Astrocyte (in vitro differentiated cells and primary cell): ENCODE results near the gene SLC6A9. TPM values are rescaled to one million over a fixed set of nuclear protein-coding genes. Genes with fewer than 3 reads are reported as not detected.

Source experiments
- DNase-seq: peaks from one replicate; pipeline ENCODE4 v3.0.0-alpha.2; 2010; ENCODE audit warnings: low read depth
- FAIRE-seq: peaks from 2 replicates; lab custom pipeline; 2011; peaks lifted over from hg19 to GRCh38; lab: Jason Lieb, UNC
- H2AFZ ChIP-seq: 2 replicates; pipeline ENCODE4 v1.6.0; 2012; ENCODE audit warnings: low read depth, low read length, inconsistent platforms
- H3K27ac ChIP-seq: 2 replicates; pipeline ENCODE4 v1.5.1; 2011; ENCODE audit warnings: low read depth, low read length, inconsistent platforms
- H3K27me3 ChIP-seq: 2 replicates; pipeline ENCODE4 v1.6.0; 2011; ENCODE audit warnings: low read length, inconsistent platforms; ENCODE audit not compliant: insufficient read depth
- H3K36me3 ChIP-seq: 2 replicates; pipeline ENCODE4 v1.5.1; 2011; ENCODE audit warnings: low read length, inconsistent platforms; ENCODE audit not compliant: insufficient read depth
- H3K4me1 ChIP-seq: 2 replicates; pipeline ENCODE4 v1.5.1; 2011; ENCODE audit warnings: low read length, inconsistent platforms; ENCODE audit not compliant: insufficient read depth
- H3K4me2 ChIP-seq: 2 replicates; pipeline ENCODE4 v1.6.0; 2012; ENCODE audit warnings: low read length, inconsistent platforms
- H3K4me3 ChIP-seq: 2 replicates; pipeline ENCODE4 v1.5.1; 2011; ENCODE audit warnings: low read depth, mild to moderate bottlenecking, low read length, inconsistent platforms; ENCODE audit not compliant: insufficient read depth
- H3K79me2 ChIP-seq: 2 replicates; pipeline ENCODE4 v1.6.0; 2012; ENCODE audit warnings: mild to moderate bottlenecking, low read length, inconsistent platforms; ENCODE audit not compliant: insufficient read depth
- H3K9ac ChIP-seq: 2 replicates; pipeline ENCODE4 v1.6.0; 2012; ENCODE audit warnings: mild to moderate bottlenecking, low read length, inconsistent platforms
- H3K9me3 ChIP-seq: 2 replicates; pipeline ENCODE4 v1.5.1; 2012; ENCODE audit warnings: low read depth, mild to moderate bottlenecking, low read length, inconsistent platforms; ENCODE audit not compliant: insufficient read depth
- H4K20me1 ChIP-seq: 2 replicates; pipeline ENCODE4 v1.6.0; 2012; ENCODE audit warnings: low read length, inconsistent platforms; ENCODE audit not compliant: insufficient read depth
- H3K27ac Mint-ChIP-seq: one replicate; pipeline ENCODE4 v1.8.0; 2021; ENCODE audit warnings: mild to moderate bottlenecking, mixed read lengths; ENCODE audit not compliant: unreplicated experiment
- H3K27me3 Mint-ChIP-seq: one replicate; pipeline ENCODE4 v1.8.0; 2021; ENCODE audit warnings: low read depth, mixed read lengths; ENCODE audit not compliant: unreplicated experiment
- H3K36me3 Mint-ChIP-seq: one replicate; pipeline ENCODE4 v1.8.0; 2021; ENCODE audit warnings: low read depth, mixed read lengths; ENCODE audit not compliant: unreplicated experiment
- H3K4me1 Mint-ChIP-seq: one replicate; pipeline ENCODE4 v1.8.0; 2021; ENCODE audit warnings: low read depth, mixed read lengths; ENCODE audit not compliant: unreplicated experiment
- H3K4me3 Mint-ChIP-seq: one replicate; pipeline ENCODE4 v1.8.0; 2021; ENCODE audit warnings: mild to moderate bottlenecking, moderate library complexity, mixed read lengths; ENCODE audit not compliant: unreplicated experiment
- H3K9me3 Mint-ChIP-seq: one replicate; pipeline ENCODE4 v1.8.0; 2021; ENCODE audit warnings: mild to moderate bottlenecking, mixed read lengths; ENCODE audit not compliant: unreplicated experiment
- EZH2 ChIP-seq: IDR thresholded peaks from 2 replicates; pipeline ENCODE4 v1.6.1; 2012; ENCODE audit warnings: mild to moderate bottlenecking, low read length, inconsistent platforms; ENCODE audit not compliant: insufficient read depth
- total RNA-seq: library from RNA; stranded (reverse); gene quantifications from 2 replicates; pipeline ENCODE4 v1.2.1, GENCODE V29; 2021
- TF ChIP-seq, protein P1 (sequence below): IDR thresholded peaks from 2 replicates; pipeline ENCODE4 v1.5.1; 2011; ENCODE audit warnings: low read depth, mild to moderate bottlenecking, inconsistent platforms, low read length, moderate library complexity; ENCODE audit not compliant: insufficient read depth

Gene SLC6A9
- total RNA-seq, 1 donor from 2014 or later = 45.2 TPM

DNA sequence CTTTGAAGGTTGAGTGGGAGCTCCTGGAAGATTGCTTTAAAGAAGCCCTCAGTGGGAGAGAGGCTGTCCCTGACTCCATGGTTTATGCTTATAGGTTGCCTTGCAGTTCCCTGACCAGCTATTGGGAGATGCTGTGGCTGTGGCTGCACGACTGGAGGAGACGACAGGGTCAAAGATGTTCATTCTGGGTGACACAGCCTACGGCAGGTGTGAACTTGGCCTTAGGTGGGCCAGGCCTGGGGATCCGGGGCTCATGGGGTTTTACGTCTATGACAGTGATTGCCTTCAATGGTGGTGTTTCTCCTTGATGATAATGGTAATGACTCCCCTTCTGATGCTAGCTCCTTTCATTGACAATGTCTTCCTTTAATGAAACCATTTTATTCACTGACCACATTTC, 60.8 kb downstream of the SLC6A9 start:
- DNase-seq (no peak), FAIRE-seq (no peak)
- Mint-ChIP-seq H3K9me3 (no peaks in the 10 kb centered on the region), H3K4me1 (peaks cover 6% of the 10 kb centered on the region), H3K27me3 (no peaks in the 10 kb centered on the region), H3K27ac (peak overlapping the region; percentile 70), H3K36me3 (peaks cover 14% of the 10 kb centered on the region), H3K4me3 (peak overlapping the region; percentile 96)
- H3K4me3 ChIP-seq = peak overlapping the region; percentile 97
- no peak for TF ChIP-seq EZH2
- TF ChIP-seq, protein P1, sequence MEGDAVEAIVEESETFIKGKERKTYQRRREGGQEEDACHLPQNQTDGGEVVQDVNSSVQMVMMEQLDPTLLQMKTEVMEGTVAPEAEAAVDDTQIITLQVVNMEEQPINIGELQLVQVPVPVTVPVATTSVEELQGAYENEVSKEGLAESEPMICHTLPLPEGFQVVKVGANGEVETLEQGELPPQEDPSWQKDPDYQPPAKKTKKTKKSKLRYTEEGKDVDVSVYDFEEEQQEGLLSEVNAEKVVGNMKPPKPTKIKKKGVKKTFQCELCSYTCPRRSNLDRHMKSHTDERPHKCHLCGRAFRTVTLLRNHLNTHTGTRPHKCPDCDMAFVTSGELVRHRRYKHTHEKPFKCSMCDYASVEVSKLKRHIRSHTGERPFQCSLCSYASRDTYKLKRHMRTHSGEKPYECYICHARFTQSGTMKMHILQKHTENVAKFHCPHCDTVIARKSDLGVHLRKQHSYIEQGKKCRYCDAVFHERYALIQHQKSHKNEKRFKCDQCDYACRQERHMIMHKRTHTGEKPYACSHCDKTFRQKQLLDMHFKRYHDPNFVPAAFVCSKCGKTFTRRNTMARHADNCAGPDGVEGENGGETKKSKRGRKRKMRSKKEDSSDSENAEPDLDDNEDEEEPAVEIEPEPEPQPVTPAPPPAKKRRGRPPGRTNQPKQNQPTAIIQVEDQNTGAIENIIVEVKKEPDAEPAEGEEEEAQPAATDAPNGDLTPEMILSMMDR = no peak
- peak overlapping the region; percentile 85 for H3K9ac ChIP-seq
- H4K20me1 ChIP-seq = peaks cover 12% of the 10 kb centered on the region
- H3K36me3 ChIP-seq = peaks cover 3% of the 10 kb centered on the region
- H3K27me3 ChIP-seq = no peaks in the 10 kb centered on the region
- peak overlapping the region; percentile 95 for H3K4me2 ChIP-seq
- H3K9me3 ChIP-seq = no peaks in the 10 kb centered on the region
- peaks cover 25% of the 10 kb centered on the region for H3K79me2 ChIP-seq
- H3K4me1 ChIP-seq = peaks cover 14% of the 10 kb centered on the region
- peak overlapping the region; percentile 74 for H2AFZ ChIP-seq
- H3K27ac ChIP-seq = no peak overlapping the region

DNA sequence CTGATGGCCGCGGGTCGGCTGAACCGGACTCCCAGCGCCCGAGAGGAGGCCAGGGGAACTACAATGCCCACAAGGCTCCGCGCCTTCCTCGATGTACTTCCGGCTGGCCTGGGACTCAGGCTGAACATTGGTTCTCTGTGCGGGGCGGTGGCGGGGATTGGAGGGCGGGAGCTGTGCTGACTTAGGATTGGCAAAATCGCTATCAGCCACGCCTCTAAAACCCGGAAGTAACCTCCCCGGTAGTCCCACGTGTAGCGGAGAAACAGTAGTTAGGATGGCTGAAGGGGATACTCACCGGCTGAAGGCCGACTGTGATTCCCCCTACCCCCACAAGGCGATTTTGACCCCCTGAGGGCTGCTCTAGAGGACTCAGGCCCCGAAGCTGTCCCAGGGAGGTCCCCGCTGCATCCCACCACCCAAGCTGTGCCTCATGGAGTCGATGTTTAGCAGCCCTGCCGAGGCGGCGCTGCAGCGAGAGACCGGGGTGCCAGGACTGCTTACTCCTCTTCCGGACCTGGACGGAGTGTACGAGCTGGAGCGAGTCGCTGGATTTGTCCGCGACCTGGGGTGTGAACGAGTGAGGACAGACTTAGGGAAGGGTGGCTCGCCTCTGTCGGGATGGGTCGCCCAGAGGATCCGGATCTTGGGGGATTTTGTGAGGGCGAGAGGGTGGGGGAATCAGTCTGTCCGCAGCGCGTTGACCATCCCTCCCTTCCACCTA, 61.4 kb downstream of the SLC6A9 start, which contains the start of gene DPH2:
DPH2 (plus strand) TSS at position 265 of the 721 bp plus-strand sequence; CDS start at position 431, 166 bp downstream.
- H3K36me3 Mint-ChIP-seq = peaks cover 14% of the 10 kb centered on the region
- FAIRE-seq = peak; percentile 77
- H3K27ac ChIP-seq = peak within 1 kb of the TSS; percentile 5

More for the DNA sequence above, 61.4 kb downstream of the SLC6A9 start, which contains the start of gene DPH2:
- H3K4me3 ChIP-seq = peak within 1 kb of the TSS; percentile 97
- peaks cover 14% of the 10 kb centered on the region for H4K20me1 ChIP-seq
- peaks cover 14% of the 10 kb centered on the region for H3K4me1 ChIP-seq
- no peaks in the 10 kb centered on the region for H3K27me3 ChIP-seq
- DNase-seq = peak; percentile 92
- peak within 1 kb of the TSS; percentile 96 for H3K4me3 Mint-ChIP-seq
- peak within 1 kb of the TSS; percentile 85 for H3K9ac ChIP-seq
- TF ChIP-seq EZH2 = no peak
- TF ChIP-seq, protein P1 = no peak
- no peaks in the 10 kb centered on the region for H3K27me3 Mint-ChIP-seq
- no peaks in the 10 kb centered on the region for H3K9me3 ChIP-seq
- H2AFZ ChIP-seq = peak within 1 kb of the TSS; percentile 74
- H3K36me3 ChIP-seq = peaks cover 3% of the 10 kb centered on the region
- peaks cover 6% of the 10 kb centered on the region for H3K4me1 Mint-ChIP-seq
- H3K27ac Mint-ChIP-seq = peak within 1 kb of the TSS; percentile 70
- H3K79me2 ChIP-seq = peaks cover 19% of the 10 kb centered on the region
- no peaks in the 10 kb centered on the region for H3K9me3 Mint-ChIP-seq
- H3K4me2 ChIP-seq = peak within 1 kb of the TSS; percentile 95
